ENCODE results near the gene HEBP2.
"Not testable (repeated sequence)": the region's sequence is repeated elsewhere in the genome, so short reads cannot be mapped to it uniquely, and the experiment has no call there.

Gene HEBP2

GRCh38 chr6:138421608-138422007, 17.6 kb downstream of the HEBP2 start:
- H3K4me3 ChIP-seq (replicated peaks in 1 of 2; ENCODE audit: low read depth in 2 of 2, low read length in 2 of 2), result no peak overlapping the region
- DNase-seq (ENCODE audit: low read depth in 2 of 2), result no peak
- no peak for TF ChIP-seq CTCF (IDR thresholded peaks at IDR 0.05; ENCODE audit: low read depth, low read length)

- no peak overlapping the region for H3K4me3 ChIP-seq (replicated peaks in 1 of 2; ENCODE audit: low read depth in 2 of 2, low read length in 2 of 2)
- DNase-seq (ENCODE audit: low read depth in 2 of 2), result peak; percentile 21 to 34
- no peak for TF ChIP-seq CTCF (IDR thresholded peaks at IDR 0.05; ENCODE audit: low read depth, low read length)
Observed at GRCh38 chr6:138422861-138423260, 18.8 kb downstream of the HEBP2 start.

GRCh38 chr6:138424004-138424904, 20.2 kb downstream of the HEBP2 start:
- no peak for DNase-seq (ENCODE audit: low read depth in 2 of 2)
- no peak for TF ChIP-seq CTCF (IDR thresholded peaks at IDR 0.05; ENCODE audit: low read depth, low read length)
- no peak overlapping the region for H3K4me3 ChIP-seq (replicated peaks in 1 of 2; ENCODE audit: low read depth in 2 of 2, low read length in 2 of 2)

GRCh38 chr6:138425256-138425655, 21.2 kb downstream of the HEBP2 start:
- H3K4me3 ChIP-seq (replicated peaks in 1 of 2; ENCODE audit: low read depth in 2 of 2, low read length in 2 of 2); DNase-seq (ENCODE audit: low read depth in 2 of 2): not testable (repeated sequence)

GRCh38 chr6:138426500-138427123, 22.6 kb downstream of the HEBP2 start:
- no peak for TF ChIP-seq CTCF (IDR thresholded peaks at IDR 0.05; ENCODE audit: low read depth, low read length)
- DNase-seq (ENCODE audit: low read depth in 2 of 2), result no peak
- H3K4me3 ChIP-seq (replicated peaks in 1 of 2; ENCODE audit: low read depth in 2 of 2, low read length in 2 of 2), result no peak overlapping the region

- DNase-seq (ENCODE audit: low read depth in 2 of 2), result no peak
- TF ChIP-seq CTCF (IDR thresholded peaks at IDR 0.05; ENCODE audit: low read depth, low read length), result no peak
- H3K4me3 ChIP-seq (replicated peaks in 1 of 2; ENCODE audit: low read depth in 2 of 2, low read length in 2 of 2), result no peak overlapping the region
Observed at GRCh38 chr6:138427701-138428100, 23.7 kb downstream of the HEBP2 start.

GRCh38 chr6:138428944-138429598, 25.0 kb downstream of the HEBP2 start:
- peak; percentile 80 to 82 for DNase-seq (ENCODE audit: low read depth in 2 of 2)
- TF ChIP-seq CTCF (IDR thresholded peaks at IDR 0.05; ENCODE audit: low read depth, low read length), result peak; percentile 56
- no peak overlapping the region for H3K4me3 ChIP-seq (replicated peaks in 1 of 2; ENCODE audit: low read depth in 2 of 2, low read length in 2 of 2)
